GM21786 (cell line): ENCODE data around the gene MKKS.
"Not testable (repeated sequence)": the region's sequence is repeated elsewhere in the genome, so short reads cannot be mapped to it uniquely, and the experiment has no call there.

Source experiments
- ATAC-seq: cut with Tn5 transposase; IDR thresholded peaks from one replicate; pipeline ENCODE4 v1.9.1; 2021; ENCODE audit not compliant: unreplicated experiment

MKKS gene

DNA sequence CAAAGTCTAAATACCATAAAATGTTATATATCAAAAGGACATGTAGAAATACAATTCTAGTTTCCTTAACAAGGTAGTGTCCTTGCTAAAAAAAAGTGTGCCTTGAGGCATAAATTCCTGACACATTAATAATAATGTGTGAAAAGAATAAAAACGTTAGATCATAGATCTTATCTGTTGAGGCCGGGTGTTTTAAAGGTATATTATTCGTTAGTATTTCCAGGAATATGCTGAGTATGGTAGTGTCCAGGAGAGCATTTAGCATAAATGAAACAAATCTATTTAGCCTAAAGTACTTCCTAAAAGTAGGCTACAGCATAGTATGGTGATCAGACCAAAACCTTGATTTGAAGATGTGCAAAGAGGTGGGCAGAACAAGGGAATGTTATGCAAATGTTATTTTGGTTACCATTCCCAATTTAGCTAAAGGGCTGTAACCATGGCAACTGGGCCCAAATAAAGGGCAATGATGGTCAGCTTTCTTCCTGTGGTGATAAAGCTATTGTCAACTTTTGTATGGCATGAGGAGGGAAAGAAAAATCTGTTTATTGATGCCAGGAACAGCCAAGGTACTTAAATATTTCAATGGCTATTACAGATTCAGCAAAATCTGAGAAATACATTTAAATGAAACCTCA lies 18.9 kb downstream of the MKKS start:
- no peak for ATAC-seq

DNA sequence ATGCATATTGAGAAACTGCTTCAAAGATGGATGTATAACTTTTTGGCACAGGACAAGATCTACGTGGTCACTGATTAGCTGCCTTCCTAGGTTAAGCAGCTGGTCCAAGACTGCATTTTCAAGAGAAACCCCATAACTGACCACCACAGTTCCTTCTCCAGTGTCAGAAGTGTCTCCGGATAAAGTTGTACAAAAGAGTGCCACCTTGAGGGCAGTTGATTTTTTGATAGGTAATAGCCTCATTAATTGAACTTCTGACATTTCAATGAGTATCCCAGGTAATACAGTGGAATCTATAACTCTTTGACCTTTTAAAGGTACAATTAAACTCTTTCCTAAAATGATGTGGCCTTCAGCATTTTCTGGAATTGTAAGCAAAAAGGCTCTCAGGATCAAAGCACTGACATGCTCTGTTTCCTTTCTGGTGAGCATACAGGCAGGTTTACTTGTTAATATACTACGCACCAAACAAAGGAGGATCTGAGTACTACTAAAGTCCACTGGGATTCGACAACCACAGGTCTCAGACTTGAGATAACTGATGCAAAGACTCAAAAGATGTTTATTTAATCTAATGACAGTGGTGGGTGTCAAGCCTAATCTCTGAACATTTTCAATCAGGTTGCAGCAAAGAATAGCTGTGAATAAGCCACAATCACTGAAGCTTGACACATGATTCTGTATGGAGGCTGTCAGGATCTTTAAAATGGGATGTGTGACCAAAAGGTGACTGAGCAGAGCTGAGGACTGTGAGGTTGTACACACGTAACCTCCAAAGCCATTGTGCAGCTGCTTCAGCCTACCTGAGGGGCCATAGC lies 21.2 kb downstream of the MKKS start:
- ATAC-seq = peak; percentile 66

DNA sequence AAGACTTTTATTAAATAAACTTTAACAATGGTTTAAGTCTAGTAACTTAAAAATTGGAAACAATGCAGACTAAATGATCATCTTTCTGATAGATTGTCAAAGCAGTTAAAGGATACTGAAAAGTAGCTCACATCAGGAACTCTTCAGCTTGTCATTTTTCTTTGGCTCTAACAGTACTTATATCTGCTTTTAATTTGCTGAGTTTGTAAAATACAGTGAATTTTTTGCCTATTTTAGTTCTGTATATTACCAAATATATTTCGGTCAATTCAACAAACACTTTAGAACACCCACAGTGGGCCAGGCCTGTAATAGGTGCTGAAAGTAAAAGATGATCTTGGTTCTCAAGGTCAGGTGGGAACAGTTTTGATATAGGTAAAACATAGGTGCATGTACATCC lies 22.3 kb downstream of the MKKS start:
- no peak for ATAC-seq

- no peak for ATAC-seq
Observed at GRCh38 chr20:10408108-10408813, 25.8 kb downstream of the MKKS start.

DNA sequence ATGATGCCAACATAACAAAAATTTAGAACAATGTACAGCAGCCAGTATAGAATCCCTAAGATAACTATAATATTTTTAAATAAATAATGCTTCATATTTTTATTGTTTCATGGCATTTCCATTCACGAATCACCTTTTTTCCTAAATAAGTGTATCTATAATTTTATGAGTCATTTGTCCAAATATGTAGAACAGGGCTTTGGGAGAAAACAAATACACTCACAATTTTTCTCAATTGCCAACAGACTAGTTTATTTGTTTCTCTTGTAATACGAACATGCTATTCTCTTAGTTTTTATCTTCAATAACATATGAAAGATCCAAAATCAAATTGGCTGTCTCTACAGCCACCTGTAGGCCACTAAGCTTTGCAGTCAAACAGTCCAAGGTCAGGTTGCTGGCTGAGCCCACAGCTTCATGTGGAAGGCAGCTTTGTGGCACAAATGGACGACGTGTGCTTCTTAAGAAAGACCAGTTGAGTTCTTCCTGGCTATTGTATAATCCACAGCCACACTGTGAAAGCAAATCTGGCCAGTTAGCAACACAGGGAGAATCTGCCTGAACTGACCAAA lies 29.0 kb downstream of the MKKS start:
- ATAC-seq = no peak

GRCh38 chr20:10404023-10404628 lies 29.9 kb downstream of the MKKS start:
- ATAC-seq = no peak

- no peak for ATAC-seq
Observed at GRCh38 chr20:10402938-10403608, 30.9 kb downstream of the MKKS start.

- ATAC-seq = no peak
Observed at GRCh38 chr20:10398834-10399369, 35.1 kb downstream of the MKKS start.

DNA sequence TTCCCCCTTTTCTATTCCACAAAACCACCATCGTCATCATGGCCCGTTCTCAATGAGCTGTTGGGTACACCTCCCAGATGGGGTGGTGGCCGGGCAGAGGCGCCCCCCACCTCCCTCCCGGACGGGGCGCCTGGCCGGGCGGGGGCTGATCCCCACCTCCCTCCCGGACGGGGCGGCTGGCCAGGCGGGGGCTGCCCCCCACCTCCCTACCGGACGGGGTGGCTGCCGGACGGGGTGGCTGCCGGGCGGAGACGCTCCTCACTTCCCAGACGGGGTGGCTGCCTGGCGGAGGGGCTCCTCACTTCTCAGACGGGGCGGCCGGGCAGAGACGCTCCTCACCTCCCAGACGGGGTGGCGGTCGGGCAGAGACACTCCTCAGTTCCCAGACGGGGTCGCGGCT lies 39.3 kb downstream of the MKKS start:
- not testable (repeated sequence) for ATAC-seq

DNA sequence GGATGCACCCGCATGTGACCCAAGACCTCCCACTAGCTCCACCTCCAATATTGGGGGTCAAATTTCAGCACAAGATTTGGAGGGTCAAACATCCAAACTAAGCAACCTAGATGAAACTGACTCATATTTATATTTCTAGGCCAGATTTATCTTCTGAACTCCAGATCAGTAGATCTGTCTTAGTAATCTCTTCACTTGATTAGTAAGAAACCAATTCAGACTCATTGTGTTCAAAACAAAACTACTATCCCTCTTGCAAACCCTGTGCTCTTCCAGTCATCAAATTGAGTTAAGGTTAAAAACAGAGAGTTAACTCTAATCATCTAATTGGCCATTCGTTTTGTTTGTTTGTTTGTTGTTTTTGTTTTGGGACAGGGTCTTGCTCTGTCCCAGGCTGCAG lies 43.3 kb downstream of the MKKS start:
- ATAC-seq = no peak

DNA sequence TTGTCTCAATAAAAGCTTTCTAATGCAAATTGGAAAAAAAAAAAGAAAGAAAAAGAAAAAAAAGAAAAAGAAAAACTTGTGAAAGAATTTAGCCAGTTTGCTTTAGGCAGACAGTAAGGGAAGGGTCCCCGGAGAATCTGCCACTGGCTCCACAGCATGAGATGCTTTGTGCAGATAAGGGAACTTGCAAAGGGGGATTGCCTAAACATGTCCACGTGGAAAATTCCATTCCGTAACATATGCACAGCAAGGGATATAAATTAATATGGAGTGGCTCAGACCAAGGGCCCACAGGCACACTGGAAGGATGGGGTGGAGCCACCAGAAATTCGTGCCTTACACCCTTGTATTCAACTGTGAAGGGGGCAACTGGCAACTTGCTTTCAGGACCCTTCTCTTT lies 45.4 kb downstream of the MKKS start:
- ATAC-seq = no peak

- no peak for ATAC-seq
Observed at GRCh38 chr20:10387686-10388085, 46.3 kb downstream of the MKKS start.

- ATAC-seq = no peak
Observed at GRCh38 chr20:10385850-10386544, 48.0 kb downstream of the MKKS start.

GRCh38 chr20:10381477-10381876 lies 52.5 kb downstream of the MKKS start:
- no peak for ATAC-seq

GRCh38 chr20:10379761-10380160 lies 54.3 kb downstream of the MKKS start:
- no peak for ATAC-seq

DNA sequence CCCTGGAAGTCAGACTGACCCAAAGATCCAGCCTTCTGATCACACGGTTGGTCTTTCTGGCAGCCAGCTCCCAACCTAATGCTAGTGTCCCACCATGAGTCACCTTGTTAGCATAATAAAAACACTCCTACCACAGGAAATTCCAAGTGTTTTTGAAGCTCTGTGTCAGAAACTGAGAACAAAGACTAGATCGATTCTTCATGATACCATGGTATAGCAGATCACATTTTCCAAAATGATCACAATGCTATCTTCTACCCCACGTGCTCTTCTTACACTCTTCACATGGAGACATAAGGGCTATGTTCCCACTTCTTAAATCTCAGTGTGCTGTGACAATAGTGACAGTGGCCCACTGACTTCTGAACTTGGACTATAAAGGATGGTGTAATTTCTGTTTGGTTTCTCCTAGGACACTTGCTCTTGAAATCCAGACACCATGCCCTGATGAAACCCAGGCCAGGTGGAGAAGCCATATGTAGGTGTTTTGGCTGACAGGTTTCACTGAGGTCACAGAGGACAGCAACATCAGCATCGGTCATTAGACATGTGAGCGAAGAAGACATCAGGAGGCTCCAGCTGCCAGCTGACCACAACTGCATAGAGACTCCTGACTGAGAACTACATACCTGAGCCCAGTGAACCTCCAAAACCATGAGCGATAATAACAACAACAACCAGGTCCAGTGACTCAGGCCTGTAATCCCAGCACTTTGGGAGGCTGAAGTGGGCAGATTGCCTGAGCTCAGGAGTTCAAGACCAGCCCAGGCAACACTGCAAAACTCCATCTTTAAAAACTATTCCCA lies 57.5 kb downstream of the MKKS start:
- no peak for ATAC-seq

DNA sequence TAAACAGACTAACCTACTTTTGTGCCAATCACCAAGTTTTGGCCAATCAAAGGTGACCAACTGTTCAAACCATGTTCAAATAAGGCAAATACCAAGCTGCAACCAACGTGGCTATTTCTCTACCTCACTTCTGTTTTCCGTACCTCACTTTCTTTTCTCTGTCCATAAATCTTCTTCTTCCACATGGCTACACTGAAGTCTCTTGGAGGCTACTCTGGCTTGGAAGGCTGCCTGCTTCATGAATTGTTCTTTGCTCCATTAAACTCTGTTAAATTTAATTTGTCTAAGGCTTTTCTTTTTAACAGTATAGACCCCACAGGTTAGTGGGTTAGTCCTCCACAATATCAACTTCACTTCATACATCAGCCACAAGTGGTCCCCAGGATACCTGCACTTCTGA lies 58.8 kb downstream of the MKKS start:
- ATAC-seq = no peak

GRCh38 chr20:10374036-10374435 lies 60.0 kb downstream of the MKKS start:
- ATAC-seq = no peak

- no peak for ATAC-seq
Observed at GRCh38 chr20:10371467-10371866, 62.6 kb downstream of the MKKS start.
